Activated CD8-positive, alpha-beta memory T cell treated with anti-CD3 and anti-CD28 coated beads for 36 hours (primary cell): ENCODE measurements around the gene CORO2B. TPM values are rescaled to one million over a fixed set of nuclear protein-coding genes. Genes with fewer than 3 reads are reported as not detected.
"Not testable (repeated sequence)": the region's sequence is repeated elsewhere in the genome, so short reads cannot be mapped to it uniquely, and the experiment has no call there.

ENCODE experiments used
- CTCF ChIA-PET: fragments of 350-600 bp; sonication (Branson Sonifier 250); formaldehyde crosslinking; loops from one replicate; lab custom pipeline; 2021; ENCODE audit warnings: antibody characterized with exemption; lab: Charles Lee
- POLR2A ChIA-PET: fragments of 350-600 bp; sonication (Branson Sonifier 250); formaldehyde crosslinking; loops from one replicate; lab custom pipeline; 2021; ENCODE audit warnings: antibody characterized with exemption; lab: Charles Lee
- total RNA-seq, 2 experiments: library from RNA; stranded (reverse); gene quantifications; one replicate each; pipeline ENCODE4 v1.2.3, GENCODE V29; 2021

Gene CORO2B
- total RNA-seq, 2 experiments from 2014 or later: 0.08 TPM; not detected in 1

- CTCF ChIA-PET: interaction anchor here (0.7 kb wide), 1 partner anchor 263 kb away, joined by 3 read pairs; no protein-coding TSS in a partner anchor
- POLR2A ChIA-PET: not testable (repeated sequence)
Measured at GRCh38 chr15:68647361-68647760, 68.6 kb downstream of the CORO2B start.

- POLR2A ChIA-PET: no interaction called here
- CTCF ChIA-PET: interaction anchor here (1.1 to 1.7 kb wide), 3 partner anchors 14 to 23 kb away, joined by 3 to 5 read pairs (median 3); no protein-coding TSS in a partner anchor
Measured at GRCh38 chr15:68650901-68651709, 72.3 kb downstream of the CORO2B start.

- CTCF ChIA-PET: interaction anchor here (1.2 kb wide), 1 partner anchor 22 kb away, joined by 5 read pairs; no protein-coding TSS in a partner anchor
- POLR2A ChIA-PET: no interaction called here
Measured at GRCh38 chr15:68651916-68652525, 73.2 kb downstream of the CORO2B start.

- ChIA-PET CTCF (no interaction called here), POLR2A (no interaction called here)
Measured at GRCh38 chr15:68653031-68653635, 74.3 kb downstream of the CORO2B start.

- ChIA-PET POLR2A (no interaction called here), CTCF (interaction anchor here (1.2 kb wide), 1 partner anchor 12 kb away, joined by 3 read pairs; no protein-coding TSS in a partner anchor)
Measured at GRCh38 chr15:68653801-68654200, 75.0 kb downstream of the CORO2B start.

- POLR2A ChIA-PET: no interaction called here
- CTCF ChIA-PET: interaction anchor here (1.1 to 1.2 kb wide), 3 partner anchors 11 to 18 kb away, joined by 3 to 4 read pairs (median 3); no protein-coding TSS in a partner anchor
Measured at GRCh38 chr15:68654786-68655560, 76.2 kb downstream of the CORO2B start.

GRCh38 chr15:68655686-68656437, 77.1 kb downstream of the CORO2B start:
- POLR2A ChIA-PET: no interaction called here
- CTCF ChIA-PET: no interaction called here

- ChIA-PET POLR2A (no interaction called here), CTCF (no interaction called here)
Measured at GRCh38 chr15:68656438-68656739, 77.6 kb downstream of the CORO2B start.

GRCh38 chr15:68658151-68658550, 79.4 kb downstream of the CORO2B start:
- ChIA-PET CTCF (interaction anchor here (0.6 kb wide), 1 partner anchor 28 kb away, joined by 3 read pairs; no protein-coding TSS in a partner anchor), POLR2A (no interaction called here)

- CTCF ChIA-PET: interaction anchor here (0.6 kb wide), 1 partner anchor 27 kb away, joined by 3 read pairs; no protein-coding TSS in a partner anchor
- POLR2A ChIA-PET: no interaction called here
Measured at GRCh38 chr15:68658641-68659358, 80.0 kb downstream of the CORO2B start.

GRCh38 chr15:68663526-68663925, 84.7 kb downstream of the CORO2B start:
- CTCF ChIA-PET: interaction anchor here (1.3 kb wide), 1 partner anchor 12 kb away, joined by 4 read pairs; no protein-coding TSS in a partner anchor

GRCh38 chr15:68666120-68666811, 87.5 kb downstream of the CORO2B start:
- CTCF ChIA-PET: interaction anchor here (0.9 to 1.3 kb wide), 3 partner anchors 9 to 112 kb away, joined by 3 read pairs; no protein-coding TSS in a partner anchor

More at GRCh38 chr15:68663526-68663925, 84.7 kb downstream of the CORO2B start:
- POLR2A ChIA-PET: no interaction called here

GRCh38 chr15:68666812-68667450, 88.1 kb downstream of the CORO2B start:
- ChIA-PET POLR2A (no interaction called here), CTCF (no interaction called here)

More at GRCh38 chr15:68666120-68666811, 87.5 kb downstream of the CORO2B start:
- POLR2A ChIA-PET: no interaction called here

- CTCF ChIA-PET: no interaction called here
Measured at GRCh38 chr15:68667800-68668625, 89.2 kb downstream of the CORO2B start.

GRCh38 chr15:68668926-68669600, 90.3 kb downstream of the CORO2B start:
- POLR2A ChIA-PET: no interaction called here
- CTCF ChIA-PET: no interaction called here

More at GRCh38 chr15:68667800-68668625, 89.2 kb downstream of the CORO2B start:
- POLR2A ChIA-PET: no interaction called here
